ENCODE results near the gene PYGL.

Gene PYGL

GRCh38 chr14:50871228-50871627, 73.1 kb downstream of the PYGL start:
- no peak for FAIRE-seq

GRCh38 chr14:50865391-50866076, 78.7 kb downstream of the PYGL start:
- no peak for FAIRE-seq

- no peak for FAIRE-seq
Measured at GRCh38 chr14:50864946-50865345, 79.3 kb downstream of the PYGL start.

GRCh38 chr14:50864237-50864636, 80.0 kb downstream of the PYGL start:
- FAIRE-seq, result no peak

- FAIRE-seq, result no peak
Measured at GRCh38 chr14:50862036-50862570, 82.2 kb downstream of the PYGL start.

GRCh38 chr14:50860478-50861086, 83.7 kb downstream of the PYGL start:
- FAIRE-seq, result no peak

GRCh38 chr14:50859296-50859624, 85.0 kb downstream of the PYGL start:
- no peak for FAIRE-seq

GRCh38 chr14:50856660-50857059, 87.6 kb downstream of the PYGL start:
- no peak for FAIRE-seq

GRCh38 chr14:50855558-50855957, 88.7 kb downstream of the PYGL start:
- no peak for FAIRE-seq

All from TTC549 (cell line).